ENCODE results near the gene RALGAPA1. TPM values are rescaled to one million over a fixed set of nuclear protein-coding genes. Genes with fewer than 3 reads are reported as not detected.

RALGAPA1 gene
- total and polyA plus RNA-seq, 7 donors = 4.3 to 40.1 (median 28.0) TPM

DNA sequence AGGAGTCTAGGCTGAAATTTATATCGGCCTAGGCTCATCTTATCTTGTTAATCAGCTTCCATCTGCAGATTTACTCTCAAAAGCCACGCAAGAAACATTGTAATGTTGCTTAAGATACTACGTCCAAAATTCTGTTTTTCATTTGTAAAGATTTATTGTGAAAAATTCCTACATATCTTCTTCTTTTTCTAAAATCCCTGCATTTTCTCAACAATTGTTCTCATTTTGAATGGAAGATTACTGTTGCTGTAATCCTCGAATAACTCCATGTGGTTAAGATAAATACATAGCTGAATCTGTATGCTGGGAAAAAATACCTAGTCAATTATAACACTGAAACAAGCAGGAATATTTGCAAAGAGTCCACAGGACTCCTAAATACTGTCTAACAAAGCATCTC is 259.5 kb downstream of the RALGAPA1 start:
- no peak for DNase-seq
- 93 to 95% (median 94%) methylated on average over 4 of the region's 4 CpGs for WGBS, 3 donors
- Histone ChIP-seq H3K27me3 (ENCODE audit: insufficient read depth in 3 of 3, low read length in 2 of 3) (no peaks in the 10 kb centered on the region), H3K4me1 (no peaks in the 10 kb centered on the region), H3K36me3 (ENCODE audit: insufficient read depth in 1 of 2, low read depth in 1 of 2) (peaks cover 0 to 15% of the 10 kb centered on the region in 2 donors), H3K9me3 (no peaks in the 10 kb centered on the region), H3K27ac (no peak overlapping the region), H3K4me3 (no peak overlapping the region)
- TF ChIP-seq, protein P1, sequence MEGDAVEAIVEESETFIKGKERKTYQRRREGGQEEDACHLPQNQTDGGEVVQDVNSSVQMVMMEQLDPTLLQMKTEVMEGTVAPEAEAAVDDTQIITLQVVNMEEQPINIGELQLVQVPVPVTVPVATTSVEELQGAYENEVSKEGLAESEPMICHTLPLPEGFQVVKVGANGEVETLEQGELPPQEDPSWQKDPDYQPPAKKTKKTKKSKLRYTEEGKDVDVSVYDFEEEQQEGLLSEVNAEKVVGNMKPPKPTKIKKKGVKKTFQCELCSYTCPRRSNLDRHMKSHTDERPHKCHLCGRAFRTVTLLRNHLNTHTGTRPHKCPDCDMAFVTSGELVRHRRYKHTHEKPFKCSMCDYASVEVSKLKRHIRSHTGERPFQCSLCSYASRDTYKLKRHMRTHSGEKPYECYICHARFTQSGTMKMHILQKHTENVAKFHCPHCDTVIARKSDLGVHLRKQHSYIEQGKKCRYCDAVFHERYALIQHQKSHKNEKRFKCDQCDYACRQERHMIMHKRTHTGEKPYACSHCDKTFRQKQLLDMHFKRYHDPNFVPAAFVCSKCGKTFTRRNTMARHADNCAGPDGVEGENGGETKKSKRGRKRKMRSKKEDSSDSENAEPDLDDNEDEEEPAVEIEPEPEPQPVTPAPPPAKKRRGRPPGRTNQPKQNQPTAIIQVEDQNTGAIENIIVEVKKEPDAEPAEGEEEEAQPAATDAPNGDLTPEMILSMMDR (IDR thresholded peaks at IDR 0.05) = no peak
- no peak for ATAC-seq
- intact Hi-C loops (cut with DNase I) = loop anchor here in 1 of 2 donors (10.0 kb wide), 1 partner anchor 55 kb away; no protein-coding TSS in a partner anchor

DNA sequence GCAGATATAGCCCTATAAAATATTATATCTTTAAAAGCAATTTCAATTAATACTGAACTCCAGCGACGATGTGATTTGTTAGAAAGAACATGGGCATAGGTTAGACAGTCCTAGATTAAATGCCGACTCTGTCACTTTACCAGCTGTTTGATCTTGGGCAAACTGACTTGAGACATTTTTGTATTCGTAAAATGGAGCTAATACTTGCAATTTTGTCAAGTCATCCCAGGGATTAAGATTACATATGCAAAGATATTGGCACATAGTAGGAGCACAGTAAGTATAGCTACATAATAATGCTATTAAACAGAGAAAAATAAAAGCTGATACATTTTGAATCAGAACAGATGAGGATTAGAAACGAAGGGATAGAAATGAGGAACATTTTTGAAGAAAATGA is 266.1 kb downstream of the RALGAPA1 start:
- 95 to 96% (median 95%) methylated on average over 5 of the region's 5 CpGs for WGBS, 3 donors
- TF ChIP-seq, protein P1 (IDR thresholded peaks at IDR 0.05) = no peak
- intact Hi-C loops (cut with DNase I) = loop anchor here in 1 of 2 donors (10.0 kb wide), 1 partner anchor 62 kb away; no protein-coding TSS in a partner anchor

DNA sequence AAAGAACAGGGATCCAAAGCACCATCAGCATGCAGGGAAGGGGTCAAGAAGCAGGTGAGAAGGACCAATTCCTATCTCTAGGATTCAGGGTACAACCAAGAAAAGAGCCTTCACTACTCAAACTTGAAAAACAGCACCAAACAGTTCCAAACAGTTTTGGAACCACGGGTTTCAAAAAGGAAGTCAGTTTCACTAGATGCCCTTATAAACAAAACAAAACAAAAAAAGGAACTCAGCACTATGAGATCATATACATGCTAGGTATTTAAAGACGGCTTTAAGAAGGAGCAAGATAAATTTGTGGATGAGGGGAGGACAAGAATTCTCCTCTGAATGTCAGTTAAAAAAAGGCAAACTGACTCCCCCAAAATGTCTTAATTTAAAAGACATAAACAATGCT is 269.1 kb downstream of the RALGAPA1 start:
- Histone ChIP-seq H3K27ac (no peak overlapping the region), H3K4me3 (no peak overlapping the region), H3K27me3 (ENCODE audit: insufficient read depth in 3 of 3, low read length in 2 of 3) (peaks cover 0 to 7% (median 1%) of the 10 kb centered on the region in 3 donors), H3K4me1 (peaks cover 7% of the 10 kb centered on the region), H3K36me3 (ENCODE audit: insufficient read depth in 1 of 2, low read depth in 1 of 2) (peaks cover 0 to 25% of the 10 kb centered on the region in 2 donors), H3K9me3 (no peaks in the 10 kb centered on the region)
- TF ChIP-seq, protein P1 (IDR thresholded peaks at IDR 0.05) = no peak
- intact Hi-C loops (cut with DNase I) = loop anchor here in 1 of 2 donors (10.0 kb wide), 1 partner anchor 65 kb away; no protein-coding TSS in a partner anchor
- WGBS, 3 donors = 69 to 76% (median 71%) methylated on average over 2 of the region's 2 CpGs
- DNase-seq (no peak), ATAC-seq (no peak)

More for the DNA sequence above, 266.1 kb downstream of the RALGAPA1 start:
- Histone ChIP-seq H3K36me3 (ENCODE audit: insufficient read depth in 1 of 2, low read depth in 1 of 2) (peaks cover 0 to 25% of the 10 kb centered on the region in 2 donors), H3K4me3 (no peak overlapping the region), H3K27me3 (ENCODE audit: insufficient read depth in 3 of 3, low read length in 2 of 3) (no peaks in the 10 kb centered on the region), H3K9me3 (no peaks in the 10 kb centered on the region), H3K27ac (no peak overlapping the region), H3K4me1 (no peaks in the 10 kb centered on the region)
- ATAC-seq (no peak), DNase-seq (no peak)

DNA sequence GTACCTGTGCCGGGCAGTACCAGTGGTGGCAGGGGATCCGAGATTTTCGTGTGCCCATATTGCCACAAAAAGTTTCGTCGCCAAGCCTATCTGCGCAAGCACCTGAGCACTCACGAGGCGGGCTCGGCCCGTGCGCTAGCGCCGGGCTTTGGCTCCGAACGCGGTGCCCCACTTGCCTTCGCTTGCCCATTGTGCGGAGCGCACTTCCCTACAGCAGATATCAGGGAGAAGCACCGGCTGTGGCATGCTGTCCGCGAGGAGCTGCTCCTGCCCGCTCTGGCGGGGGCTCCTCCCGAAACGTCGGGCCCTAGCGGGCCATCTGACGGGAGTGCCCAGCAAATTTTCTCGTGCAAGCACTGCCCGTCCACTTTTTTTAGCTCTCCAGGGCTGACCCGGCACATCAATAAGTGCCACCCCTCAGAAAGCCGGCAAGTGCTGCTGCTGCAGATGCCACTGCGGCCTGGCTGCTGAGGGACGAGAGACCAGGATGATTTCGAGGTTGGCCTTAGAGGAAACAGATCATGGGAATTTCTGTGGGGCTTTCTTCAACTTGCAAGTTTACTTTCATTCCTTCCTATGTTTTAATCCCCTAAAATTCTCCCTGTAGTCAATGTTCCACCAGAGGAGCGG is 273.5 kb downstream of the RALGAPA1 start:
- H3K27me3 ChIP-seq (ENCODE audit: insufficient read depth in 3 of 3, low read length in 2 of 3) = peaks cover 5 to 50% (median 21%) of the 10 kb centered on the region in 3 donors
- H3K9me3 ChIP-seq = no peaks in the 10 kb centered on the region
- 7 to 9% (median 7%) methylated on average over 34 to 37 of the region's 37 CpGs for WGBS, 3 donors
- peaks cover 0 to 6% of the 10 kb centered on the region in 2 donors for H3K36me3 ChIP-seq (ENCODE audit: insufficient read depth in 1 of 2, low read depth in 1 of 2)
- peaks cover 20% of the 10 kb centered on the region for H3K4me1 ChIP-seq
- no peak for DNase-seq
- H3K4me3 ChIP-seq = peak overlapping the region; percentile 76
- TF ChIP-seq, protein P1 (IDR thresholded peaks at IDR 0.05) = no peak
- no peak overlapping the region for H3K27ac ChIP-seq
- ATAC-seq = peak in 2 of 4 donors; percentile 22 to 47
- intact Hi-C loops (cut with DNase I) = no loop called here

Data from psoas muscle (tissue), 8 donors.